Cardiac muscle cell (in vitro differentiated cells and primary cell): ENCODE data around the gene BOC. TPM values are rescaled to one million over a fixed set of nuclear protein-coding genes. Genes with fewer than 3 reads are reported as not detected.

ENCODE experiments used
- DNase-seq, 2 donors: peaks; one replicate each; pipeline versions ENCODE4 v3.0.0 to v3.0.0-alpha.2; 2010 to 2017; ENCODE audit warnings: low read depth in 1 of 2, low spot score in 1 of 2
- H3K27ac ChIP-seq: fragments of 200-600 bp; sonication (generic); 2 replicates; pipeline ENCODE4 v1.5.1; 2016
- H3K27me3 ChIP-seq: fragments of 200-600 bp; sonication (generic); 2 replicates; pipeline ENCODE4 v1.6.0; 2016; ENCODE audit warnings: control low read depth
- H3K36me3 ChIP-seq: fragments of 200-600 bp; sonication (generic); 2 replicates; pipeline ENCODE4 v1.5.1; 2016; ENCODE audit warnings: control low read depth
- H3K4me1 ChIP-seq: fragments of 200-600 bp; sonication (generic); 2 replicates; pipeline ENCODE4 v1.8.1; 2017; ENCODE audit warnings: low read depth, mild to moderate bottlenecking, mixed run types
- H3K4me3 ChIP-seq: fragments of 200-600 bp; sonication (generic); 2 replicates; pipeline ENCODE4 v1.5.1; 2016; ENCODE audit warnings: mild to moderate bottlenecking
- H3K9me3 ChIP-seq: fragments of 200-600 bp; sonication (generic); 2 replicates; pipeline ENCODE4 v1.5.1; 2017; ENCODE audit warnings: low read depth, mild to moderate bottlenecking, control low read depth
- CTCF ChIP-seq: IDR thresholded peaks from 2 replicates; pipeline ENCODE4 v1.5.1; 2012; ENCODE audit warnings: low read depth, mild to moderate bottlenecking, low read length
- polyA plus RNA-seq: library from polyadenylated mRNA; unstranded; fragments of >200 nt; fragmentation: Nextera tagmentation; extraction: Ambion mirVana; gene quantifications from 2 replicates; pipeline ENCODE4 v1.2.1, GENCODE V29; 2016
- total RNA-seq: library from RNA; depleted of rRNA; stranded (reverse); fragments of >200 nt; gene quantifications from 2 replicates; pipeline ENCODE4 v1.2.3, GENCODE V29; 2016

BOC gene
- total and polyA plus RNA-seq, 2 experiments from 2014 or later: 9.5 to 14.1 TPM

GRCh38 chr3:113266738-113267137 lies 55.4 kb downstream of the BOC start:
- no peaks in the 10 kb centered on the region for H3K9me3 ChIP-seq
- no peak overlapping the region for H3K4me3 ChIP-seq
- DNase-seq: no peak
- no peak overlapping the region for H3K27ac ChIP-seq
- peaks cover 6% of the 10 kb centered on the region for H3K4me1 ChIP-seq
- peaks cover 4% of the 10 kb centered on the region for H3K36me3 ChIP-seq
- no peak for TF ChIP-seq CTCF
- H3K27me3 ChIP-seq: no peaks in the 10 kb centered on the region

GRCh38 chr3:113268311-113268710 lies 57.0 kb downstream of the BOC start:
- no peak for TF ChIP-seq CTCF
- Histone ChIP-seq H3K36me3 (peaks cover 5% of the 10 kb centered on the region), H3K27me3 (no peaks in the 10 kb centered on the region), H3K9me3 (no peaks in the 10 kb centered on the region), H3K4me3 (no peak overlapping the region), H3K4me1 (peaks cover 6% of the 10 kb centered on the region), H3K27ac (no peak overlapping the region)
- no peak for DNase-seq

- no peaks in the 10 kb centered on the region for H3K27me3 ChIP-seq
- peaks cover 5% of the 10 kb centered on the region for H3K36me3 ChIP-seq
- no peak for DNase-seq
- no peak overlapping the region for H3K27ac ChIP-seq
- H3K9me3 ChIP-seq: no peaks in the 10 kb centered on the region
- peaks cover 6% of the 10 kb centered on the region for H3K4me1 ChIP-seq
- no peak for TF ChIP-seq CTCF
- no peak overlapping the region for H3K4me3 ChIP-seq
Measured at GRCh38 chr3:113268942-113269341, 57.6 kb downstream of the BOC start.

GRCh38 chr3:113269661-113270060 lies 58.3 kb downstream of the BOC start:
- Histone ChIP-seq H3K4me3 (no peak overlapping the region), H3K9me3 (no peaks in the 10 kb centered on the region), H3K36me3 (peaks cover 5% of the 10 kb centered on the region), H3K4me1 (peaks cover 4% of the 10 kb centered on the region), H3K27me3 (no peaks in the 10 kb centered on the region), H3K27ac (no peak overlapping the region)
- no peak for DNase-seq
- no peak for TF ChIP-seq CTCF

GRCh38 chr3:113270068-113270467 lies 58.7 kb downstream of the BOC start:
- Histone ChIP-seq H3K4me3 (no peak overlapping the region), H3K27me3 (no peaks in the 10 kb centered on the region), H3K36me3 (peaks cover 5% of the 10 kb centered on the region), H3K9me3 (no peaks in the 10 kb centered on the region), H3K4me1 (no peaks in the 10 kb centered on the region), H3K27ac (no peak overlapping the region)
- TF ChIP-seq CTCF: no peak
- no peak for DNase-seq

GRCh38 chr3:113270786-113271185 lies 59.4 kb downstream of the BOC start:
- H3K9me3 ChIP-seq: no peaks in the 10 kb centered on the region
- H3K4me1 ChIP-seq: peaks cover 4% of the 10 kb centered on the region
- H3K36me3 ChIP-seq: peaks cover 5% of the 10 kb centered on the region
- TF ChIP-seq CTCF: no peak
- no peak overlapping the region for H3K4me3 ChIP-seq
- no peaks in the 10 kb centered on the region for H3K27me3 ChIP-seq
- no peak overlapping the region for H3K27ac ChIP-seq
- DNase-seq: no peak
